Muscle layer of duodenum (tissue), 2 donors: Measurements from ENCODE around the gene PCDHB7.
"Not testable (repeated sequence)": the region's sequence is repeated elsewhere in the genome, so short reads cannot be mapped to it uniquely, and the experiment has no call there.

Experiments used
- H3K27ac ChIP-seq: one replicate; pipeline ENCODE4 v1.7.0; 2013; ENCODE audit warnings: mild to moderate bottlenecking, low read length
- H3K27me3 ChIP-seq: one replicate; pipeline ENCODE4 v1.7.0; 2013; ENCODE audit warnings: low read depth, mild to moderate bottlenecking, control low read depth, low read length
- H3K36me3 ChIP-seq, 2 donors: one replicate each; pipeline ENCODE4 v1.7.0; 2013; ENCODE audit warnings: low read length in 2 of 2, control low read depth in 1 of 2, mild to moderate bottlenecking in 1 of 2; ENCODE audit not compliant: insufficient read depth in 2 of 2, control insufficient read depth in 1 of 2
- H3K4me1 ChIP-seq, 2 donors: one replicate each; pipeline ENCODE4 v1.7.0; 2013; ENCODE audit warnings: low read length in 2 of 2, mild to moderate bottlenecking in 2 of 2, control low read depth in 1 of 2, moderate library complexity in 1 of 2; ENCODE audit not compliant: insufficient read depth in 2 of 2, control insufficient read depth in 1 of 2
- H3K4me3 ChIP-seq, 2 donors: one replicate each; pipeline ENCODE4 v1.7.0; 2013; ENCODE audit warnings: low read length in 2 of 2, low read depth in 1 of 2, mild to moderate bottlenecking in 1 of 2
- H3K9me3 ChIP-seq, 2 donors: one replicate each; pipeline ENCODE4 v1.7.0; 2013; ENCODE audit warnings: low read length in 2 of 2, control low read depth in 1 of 2, mild to moderate bottlenecking in 1 of 2; ENCODE audit not compliant: control insufficient read depth in 1 of 2
- donor health status: healthy.

Gene PCDHB7

DNA sequence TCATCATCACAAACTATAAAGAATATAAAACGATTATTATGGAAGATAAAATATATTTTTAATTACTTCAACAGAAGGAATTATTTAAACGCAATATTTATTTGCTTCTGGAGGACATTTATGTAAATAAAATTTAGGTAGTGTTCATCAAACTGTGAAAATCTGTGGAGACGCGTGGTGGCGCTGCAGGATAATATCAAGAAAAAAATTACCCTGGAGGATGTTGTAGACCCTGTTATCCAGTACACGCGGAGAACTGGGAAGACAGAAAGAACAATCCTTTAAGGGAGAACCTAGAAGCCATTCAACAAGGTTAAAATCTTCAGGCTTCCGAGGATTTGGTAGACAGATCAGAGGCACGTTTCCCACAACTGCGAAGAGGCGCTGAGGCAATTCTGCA is 36.0 kb downstream of the PCDHB7 start, which contains the start of gene PCDHB12:
TSS of gene PCDHB12 (plus strand) at position 242 of the 400 bp plus-strand sequence. CDS start 189 bp downstream, outside the sequence.
- Histone ChIP-seq H3K9me3 (peaks cover 11 to 50% of the 10 kb centered on the region in 2 donors), H3K27ac (no peak within 1 kb of the TSS), H3K4me3 (peak within 1 kb of the TSS; percentile 35 to 51), H3K36me3 (peaks cover 0 to 6% of the 10 kb centered on the region in 2 donors), H3K4me1 (no peaks in the 10 kb centered on the region), H3K27me3 (no peaks in the 10 kb centered on the region)

DNA sequence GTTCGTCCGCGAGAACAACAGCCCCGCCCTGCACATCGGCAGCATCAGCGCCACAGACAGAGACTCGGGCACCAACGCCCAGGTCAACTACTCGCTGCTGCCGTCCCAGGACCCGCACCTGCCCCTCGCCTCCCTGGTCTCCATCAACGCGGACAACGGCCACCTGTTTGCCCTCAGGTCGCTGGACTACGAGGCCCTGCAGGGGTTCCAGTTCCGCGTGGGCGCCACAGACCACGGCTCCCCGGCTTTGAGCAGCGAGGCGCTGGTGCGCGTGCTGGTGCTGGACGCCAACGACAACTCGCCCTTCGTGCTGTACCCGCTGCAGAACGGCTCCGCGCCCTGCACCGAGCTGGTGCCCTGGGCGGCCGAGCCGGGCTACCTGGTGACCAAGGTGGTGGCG is 37.8 kb downstream of the PCDHB7 start:
- Histone ChIP-seq H3K9me3 (peaks cover 19 to 60% of the 10 kb centered on the region in 2 donors), H3K4me3 (peak overlapping the region in 1 of 2 donors; percentile 51)
- not testable (repeated sequence) for H3K27me3 ChIP-seq, H3K4me1 ChIP-seq, H3K27ac ChIP-seq, H3K36me3 ChIP-seq

DNA sequence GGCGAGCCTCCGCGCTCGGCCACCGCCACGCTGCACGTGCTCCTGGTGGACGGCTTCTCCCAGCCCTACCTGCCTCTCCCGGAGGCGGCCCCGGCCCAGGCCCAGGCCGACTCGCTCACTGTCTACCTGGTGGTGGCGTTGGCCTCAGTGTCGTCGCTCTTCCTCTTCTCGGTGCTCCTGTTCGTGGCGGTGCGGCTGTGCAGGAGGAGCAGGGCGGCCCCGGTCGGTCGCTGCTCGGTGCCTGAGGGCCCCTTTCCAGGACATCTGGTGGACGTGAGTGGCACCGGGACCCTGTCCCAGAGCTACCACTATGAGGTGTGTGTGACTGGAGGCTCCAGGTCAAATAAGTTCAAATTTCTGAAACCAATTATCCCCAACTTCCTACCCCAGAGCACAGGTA is 38.4 kb downstream of the PCDHB7 start:
- peaks cover 19 to 58% of the 10 kb centered on the region in 2 donors for H3K9me3 ChIP-seq

DNA sequence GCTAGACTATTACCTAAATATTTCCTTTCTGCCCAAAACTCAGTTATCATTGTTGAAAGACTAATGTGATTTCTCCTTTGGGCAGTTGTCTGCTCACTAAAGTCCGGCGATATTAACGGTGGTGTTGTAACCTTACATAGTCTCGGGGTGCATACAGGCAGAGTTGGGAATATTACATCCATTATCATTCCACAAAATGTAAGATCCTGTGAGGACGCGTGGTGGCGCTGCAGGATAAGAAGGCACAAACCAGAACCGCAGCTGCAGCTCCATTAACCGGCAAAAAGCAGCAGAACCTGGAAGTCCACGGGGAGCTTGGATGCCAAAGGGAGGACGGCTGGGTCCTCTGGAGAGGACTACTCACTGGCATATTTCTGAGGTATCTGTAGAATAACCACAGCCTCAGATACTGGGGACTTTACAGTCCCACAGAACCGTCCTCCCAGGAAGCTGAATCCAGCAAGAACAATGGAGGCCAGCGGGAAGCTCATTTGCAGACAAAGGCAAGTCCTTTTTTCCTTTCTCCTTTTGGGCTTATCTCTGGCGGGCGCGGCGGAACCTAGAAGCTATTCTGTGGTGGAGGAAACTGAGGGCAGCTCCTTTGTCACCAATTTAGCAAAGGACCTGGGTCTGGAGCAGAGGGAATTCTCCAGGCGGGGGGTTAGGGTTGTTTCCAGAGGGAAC is 41.4 kb downstream of the PCDHB7 start, which contains the start of gene PCDHB13:
TSS of gene PCDHB13 (plus strand) at position 264 of the 684 bp plus-strand sequence. CDS start at position 469, 205 bp downstream.
- H3K4me1 ChIP-seq, H3K27me3 ChIP-seq, H3K36me3 ChIP-seq, H3K27ac ChIP-seq: not testable (repeated sequence)
- H3K4me3 ChIP-seq, result peak within 1 kb of the TSS; percentile 37 to 41
- H3K9me3 ChIP-seq, result peaks cover 26 to 67% of the 10 kb centered on the region in 2 donors

More for the DNA sequence above, 38.4 kb downstream of the PCDHB7 start:
- H3K4me1 ChIP-seq, H3K27me3 ChIP-seq, H3K36me3 ChIP-seq, H3K27ac ChIP-seq: not testable (repeated sequence)
- H3K4me3 ChIP-seq, result peak overlapping the region in 1 of 2 donors; percentile 51

DNA sequence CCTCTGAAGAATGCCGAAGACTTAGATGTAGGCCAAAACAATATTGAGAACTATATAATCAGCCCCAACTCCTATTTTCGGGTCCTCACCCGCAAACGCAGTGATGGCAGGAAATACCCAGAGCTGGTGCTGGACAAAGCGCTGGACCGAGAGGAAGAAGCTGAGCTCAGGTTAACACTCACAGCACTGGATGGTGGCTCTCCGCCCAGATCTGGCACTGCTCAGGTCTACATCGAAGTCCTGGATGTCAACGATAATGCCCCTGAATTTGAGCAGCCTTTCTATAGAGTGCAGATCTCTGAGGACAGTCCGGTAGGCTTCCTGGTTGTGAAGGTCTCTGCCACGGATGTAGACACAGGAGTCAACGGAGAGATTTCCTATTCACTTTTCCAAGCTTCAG is 42.1 kb downstream of the PCDHB7 start:
- H3K4me3 ChIP-seq, result peak overlapping the region in 1 of 2 donors; percentile 41
- not testable (repeated sequence) for H3K27me3 ChIP-seq

DNA sequence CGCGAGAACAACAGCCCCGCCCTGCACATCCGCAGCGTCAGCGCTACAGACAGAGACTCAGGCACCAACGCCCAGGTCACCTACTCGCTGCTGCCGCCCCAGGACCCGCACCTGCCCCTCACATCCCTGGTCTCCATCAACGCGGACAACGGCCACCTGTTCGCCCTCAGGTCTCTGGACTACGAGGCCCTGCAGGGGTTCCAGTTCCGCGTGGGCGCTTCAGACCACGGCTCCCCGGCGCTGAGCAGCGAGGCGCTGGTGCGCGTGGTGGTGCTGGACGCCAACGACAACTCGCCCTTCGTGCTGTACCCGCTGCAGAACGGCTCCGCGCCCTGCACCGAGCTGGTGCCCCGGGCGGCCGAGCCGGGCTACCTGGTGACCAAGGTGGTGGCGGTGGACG is 43.1 kb downstream of the PCDHB7 start:
- H3K27me3 ChIP-seq, H3K27ac ChIP-seq, H3K4me1 ChIP-seq: not testable (repeated sequence)
- Histone ChIP-seq H3K9me3 (peaks cover 30 to 67% of the 10 kb centered on the region in 2 donors), H3K4me3 (peak overlapping the region in 1 of 2 donors; percentile 40), H3K36me3 (peaks cover 0 to 24% of the 10 kb centered on the region in 2 donors)

More for the DNA sequence above, 42.1 kb downstream of the PCDHB7 start:
- H3K27ac ChIP-seq, H3K4me1 ChIP-seq: not testable (repeated sequence)
- peaks cover 28 to 67% of the 10 kb centered on the region in 2 donors for H3K9me3 ChIP-seq
- peaks cover 0 to 16% of the 10 kb centered on the region in 2 donors for H3K36me3 ChIP-seq

DNA sequence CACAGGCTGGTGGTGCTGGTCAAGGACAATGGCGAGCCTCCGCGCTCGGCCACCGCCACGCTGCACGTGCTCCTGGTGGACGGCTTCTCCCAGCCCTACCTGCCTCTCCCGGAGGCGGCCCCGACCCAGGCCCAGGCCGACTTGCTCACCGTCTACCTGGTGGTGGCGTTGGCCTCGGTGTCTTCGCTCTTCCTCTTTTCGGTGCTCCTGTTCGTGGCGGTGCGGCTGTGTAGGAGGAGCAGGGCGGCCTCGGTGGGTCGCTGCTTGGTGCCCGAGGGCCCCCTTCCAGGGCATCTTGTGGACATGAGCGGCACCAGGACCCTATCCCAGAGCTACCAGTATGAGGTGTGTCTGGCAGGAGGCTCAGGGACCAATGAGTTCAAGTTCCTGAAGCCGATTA is 43.6 kb downstream of the PCDHB7 start:
- Histone ChIP-seq H3K36me3 (peaks cover 0 to 28% of the 10 kb centered on the region in 2 donors), H3K9me3 (peaks cover 35 to 70% of the 10 kb centered on the region in 2 donors), H3K4me3 (peak overlapping the region in 1 of 2 donors; percentile 40)
- H3K27ac ChIP-seq, H3K27me3 ChIP-seq, H3K4me1 ChIP-seq: not testable (repeated sequence)

DNA sequence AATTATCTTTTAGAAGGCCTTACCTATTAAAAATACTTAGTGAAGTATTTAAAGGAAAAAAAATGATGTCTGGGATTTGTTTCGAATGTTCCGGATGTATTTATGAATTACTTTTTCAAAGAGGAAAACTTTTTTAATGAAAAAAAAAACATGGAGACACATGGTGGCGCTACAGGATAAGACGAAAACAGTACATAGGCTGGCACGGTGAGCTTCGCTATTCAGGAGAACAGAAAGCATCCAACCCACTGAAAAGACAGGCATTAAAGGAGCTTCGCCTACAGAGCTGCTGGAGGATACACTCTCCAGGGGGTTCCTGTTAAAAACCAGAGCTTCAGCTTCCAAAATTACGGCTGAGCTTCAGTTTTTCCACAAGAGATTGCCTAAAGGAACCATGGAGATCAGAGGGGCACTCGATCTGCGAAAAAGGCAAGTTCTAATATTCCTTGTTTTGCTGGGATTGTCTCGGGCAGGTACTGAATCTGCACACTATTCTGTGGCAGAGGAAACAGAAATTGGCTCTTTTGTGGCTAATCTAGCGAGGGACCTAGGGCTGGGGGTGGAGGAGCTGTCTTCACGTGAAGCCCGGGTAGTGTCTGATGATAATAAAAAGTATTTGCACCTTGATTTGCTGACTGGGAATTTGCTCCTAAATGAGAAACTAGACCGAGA is 50.8 kb downstream of the PCDHB7 start, which contains the start of gene PCDHB14:
TSS of gene PCDHB14 (plus strand) at position 232 of the 672 bp plus-strand sequence. CDS start at position 395, 163 bp downstream.
- Histone ChIP-seq H3K9me3 (peaks cover 43 to 84% of the 10 kb centered on the region in 2 donors), H3K4me1 (no peaks in the 10 kb centered on the region), H3K4me3 (peak within 1 kb of the TSS; percentile 46 to 55), H3K27me3 (no peaks in the 10 kb centered on the region), H3K27ac (no peak within 1 kb of the TSS), H3K36me3 (peaks cover 0 to 22% of the 10 kb centered on the region in 2 donors)

DNA sequence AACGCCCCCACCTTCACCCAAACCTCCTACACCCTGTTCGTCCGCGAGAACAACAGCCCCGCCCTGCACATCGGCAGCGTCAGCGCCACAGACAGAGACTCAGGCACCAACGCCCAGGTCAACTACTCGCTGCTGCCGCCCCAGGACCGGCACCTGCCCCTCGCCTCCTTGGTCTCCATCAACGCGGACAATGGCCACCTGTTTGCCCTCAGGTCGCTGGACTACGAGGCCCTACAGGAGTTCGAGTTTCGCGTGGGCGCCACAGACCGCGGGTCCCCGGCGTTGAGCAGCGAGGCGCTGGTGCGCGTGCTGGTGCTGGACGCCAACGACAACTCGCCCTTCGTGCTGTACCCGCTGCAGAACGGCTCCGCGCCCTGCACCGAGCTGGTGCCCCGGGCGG is 52.4 kb downstream of the PCDHB7 start:
- not testable (repeated sequence) for H3K36me3 ChIP-seq, H3K27me3 ChIP-seq, H3K27ac ChIP-seq, H3K4me1 ChIP-seq
- H3K4me3 ChIP-seq, result peak overlapping the region in 1 of 2 donors; percentile 55
- peaks cover 41 to 75% of the 10 kb centered on the region in 2 donors for H3K9me3 ChIP-seq

DNA sequence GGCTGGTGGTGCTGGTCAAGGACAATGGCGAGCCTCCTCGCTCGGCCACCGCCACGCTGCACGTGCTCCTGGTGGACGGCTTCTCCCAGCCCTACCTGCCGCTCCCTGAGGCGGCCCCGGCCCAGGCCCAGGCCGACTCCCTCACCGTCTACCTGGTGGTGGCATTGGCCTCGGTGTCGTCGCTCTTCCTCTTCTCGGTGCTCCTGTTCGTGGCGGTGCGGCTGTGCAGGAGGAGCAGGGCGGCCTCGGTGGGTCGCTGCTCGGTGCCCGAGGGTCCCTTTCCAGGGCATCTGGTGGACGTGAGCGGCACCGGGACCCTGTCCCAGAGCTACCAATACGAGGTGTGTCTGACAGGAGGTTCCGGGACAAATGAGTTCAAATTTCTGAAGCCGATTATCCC is 53.0 kb downstream of the PCDHB7 start:
- H3K4me3 ChIP-seq, result peak overlapping the region in 1 of 2 donors; percentile 25
- not testable (repeated sequence) for H3K4me1 ChIP-seq, H3K27ac ChIP-seq, H3K36me3 ChIP-seq, H3K27me3 ChIP-seq
- H3K9me3 ChIP-seq, result peaks cover 41 to 71% of the 10 kb centered on the region in 2 donors
